Measurements from ENCODE around the gene HBQ1.
A peak's percentile ranks its signal among the peaks of the same experiment; 100 is the strongest.
"Not testable (repeated sequence)": the region's sequence is repeated elsewhere in the genome, so short reads cannot be mapped to it uniquely, and the experiment has no call there.

The HBQ1 gene

GRCh38 chr16:189604-190186 is 9.4 kb downstream of the HBQ1 start:
- H3K4me3 ChIP-seq (ENCODE audit: low read length) = no peak overlapping the region
- no peak for DNase-seq (ENCODE audit: low read depth, low spot score)

GRCh38 chr16:191831-192230 is 11.6 kb downstream of the HBQ1 start:
- H3K4me3 ChIP-seq (ENCODE audit: low read length) = no peak overlapping the region
- DNase-seq (ENCODE audit: low read depth, low spot score) = no peak

DNA sequence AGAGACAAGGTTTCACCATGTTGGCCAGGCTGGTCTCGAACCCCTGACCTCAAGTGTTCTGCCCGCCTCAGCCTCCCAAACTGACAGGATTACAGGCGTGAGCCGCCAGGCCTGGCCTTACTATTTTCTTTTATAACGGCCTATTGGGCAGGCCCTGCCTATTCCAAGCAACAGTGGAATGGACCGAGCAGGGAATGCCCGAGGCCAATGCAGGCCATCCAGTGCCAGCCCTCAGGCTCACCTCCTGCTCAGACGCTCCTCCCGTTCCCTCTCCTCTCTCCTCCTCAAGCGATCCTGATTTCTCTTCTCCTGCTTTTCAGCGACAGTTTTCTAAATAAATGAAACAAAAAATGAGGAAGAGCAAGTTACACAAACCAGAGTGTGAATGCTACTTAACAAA is 12.4 kb downstream of the HBQ1 start:
- no peak overlapping the region for H3K4me3 ChIP-seq (ENCODE audit: low read length)
- no peak for DNase-seq (ENCODE audit: low read depth, low spot score)

DNA sequence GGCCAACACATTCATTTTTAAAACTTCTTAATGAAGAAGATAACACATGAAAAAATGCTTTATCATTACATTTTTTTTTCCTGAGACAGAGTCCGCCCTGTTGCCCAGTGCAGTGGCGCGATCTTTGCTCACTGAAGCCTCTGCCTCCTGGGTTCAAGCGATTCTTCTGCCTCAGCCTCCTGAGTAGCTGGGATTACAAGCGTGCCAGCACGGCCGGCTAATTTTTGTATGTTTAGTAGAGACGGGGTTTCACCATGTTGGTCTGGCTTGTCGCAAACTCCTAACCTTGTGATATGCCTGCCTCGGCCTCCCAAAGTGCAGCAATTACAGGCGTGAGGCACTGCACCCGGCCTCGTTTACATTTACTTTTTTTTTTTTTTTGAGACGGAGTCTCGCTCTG is 13.2 kb downstream of the HBQ1 start:
- DNase-seq (ENCODE audit: low read depth, low spot score) = no peak
- H3K4me3 ChIP-seq (ENCODE audit: low read length) = no peak overlapping the region

GRCh38 chr16:194516-194915 is 14.3 kb downstream of the HBQ1 start:
- DNase-seq (ENCODE audit: low read depth, low spot score) = no peak
- no peak overlapping the region for H3K4me3 ChIP-seq (ENCODE audit: low read length)

DNA sequence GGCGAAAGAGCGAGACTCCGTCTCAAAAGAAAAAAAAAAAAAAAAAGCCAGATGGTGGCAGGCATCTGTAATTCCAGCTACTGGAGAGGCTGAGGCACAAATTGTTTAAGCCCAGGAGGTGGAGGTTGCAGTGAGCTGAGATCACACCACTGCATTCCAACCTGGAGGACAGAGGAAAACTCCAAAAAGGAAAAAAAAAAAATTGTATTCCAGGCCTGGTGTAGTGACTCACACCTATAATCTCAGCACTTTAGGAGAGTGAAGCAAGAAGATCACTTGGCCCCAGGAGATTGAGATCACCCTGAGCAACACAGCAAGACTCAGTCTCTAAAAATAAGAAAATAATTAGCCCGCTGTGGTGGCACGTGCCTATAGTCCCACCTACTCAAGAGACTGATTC is 20.1 kb downstream of the HBQ1 start:
- no peak for DNase-seq (ENCODE audit: low read depth, low spot score)

DNA sequence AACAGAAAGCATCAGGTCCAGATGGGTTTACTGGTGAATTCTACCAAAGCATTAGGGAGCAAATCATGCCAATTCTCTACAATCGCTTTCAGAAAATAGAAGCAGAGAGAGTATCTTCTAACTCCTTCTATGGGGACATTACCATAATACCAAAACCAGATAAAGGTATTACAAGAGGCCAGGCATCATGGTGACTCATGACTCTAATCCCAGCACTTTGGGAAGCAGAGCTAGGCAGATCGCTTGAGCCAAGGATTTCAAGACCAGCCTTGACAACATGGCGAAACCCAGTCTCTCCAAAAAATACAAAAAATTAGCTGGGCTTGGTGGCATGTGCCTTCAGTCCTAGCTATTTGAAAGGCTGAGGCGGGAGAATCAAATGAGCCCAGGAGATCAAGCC is 23.0 kb downstream of the HBQ1 start:
- no peak for DNase-seq (ENCODE audit: low read depth, low spot score)
- H3K4me3 ChIP-seq (ENCODE audit: low read length) = no peak overlapping the region

More for the DNA sequence above, 20.1 kb downstream of the HBQ1 start:
- no peak overlapping the region for H3K4me3 ChIP-seq (ENCODE audit: low read length)

- DNase-seq (ENCODE audit: low read depth, low spot score); H3K4me3 ChIP-seq (ENCODE audit: low read length): not testable (repeated sequence)
These were observed 23.8 kb downstream of the HBQ1 start for GRCh38 chr16:204046-204445.

GRCh38 chr16:209359-209758 is 29.1 kb downstream of the HBQ1 start:
- DNase-seq (ENCODE audit: low read depth, low spot score); H3K4me3 ChIP-seq (ENCODE audit: low read length): not testable (repeated sequence)

DNA sequence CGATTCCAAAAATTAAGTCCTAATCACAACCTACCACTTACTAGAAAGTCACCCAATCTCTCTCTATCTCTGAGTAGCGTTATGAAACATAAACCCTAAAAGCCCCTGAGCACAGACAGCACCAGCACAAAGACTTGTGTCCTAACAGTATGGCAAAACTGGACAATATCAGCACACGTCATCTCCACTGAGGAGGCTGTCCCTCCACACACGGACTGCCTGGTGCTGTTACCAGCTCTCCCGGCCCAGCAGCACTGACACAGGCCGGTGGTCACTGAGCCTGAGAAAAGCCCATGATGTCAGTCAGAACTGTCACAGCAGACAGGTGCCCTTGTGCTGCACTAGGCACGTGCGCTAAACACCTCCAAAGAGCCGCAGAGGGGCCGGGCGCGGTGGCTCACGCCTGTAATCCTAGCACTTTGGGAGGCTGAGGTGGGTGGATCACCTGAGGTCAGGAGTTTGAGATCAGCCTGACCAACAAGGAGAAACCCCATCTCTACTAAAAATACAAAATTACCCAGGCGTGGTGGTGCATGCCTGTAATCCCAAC is 31.4 kb downstream of the HBQ1 start:
- DNase-seq (ENCODE audit: low read depth, low spot score); H3K4me3 ChIP-seq (ENCODE audit: low read length): not testable (repeated sequence)

- no peak overlapping the region for H3K4me3 ChIP-seq (ENCODE audit: low read length)
- no peak for DNase-seq (ENCODE audit: low read depth, low spot score)
These were observed 32.7 kb downstream of the HBQ1 start for GRCh38 chr16:212999-213398.

DNA sequence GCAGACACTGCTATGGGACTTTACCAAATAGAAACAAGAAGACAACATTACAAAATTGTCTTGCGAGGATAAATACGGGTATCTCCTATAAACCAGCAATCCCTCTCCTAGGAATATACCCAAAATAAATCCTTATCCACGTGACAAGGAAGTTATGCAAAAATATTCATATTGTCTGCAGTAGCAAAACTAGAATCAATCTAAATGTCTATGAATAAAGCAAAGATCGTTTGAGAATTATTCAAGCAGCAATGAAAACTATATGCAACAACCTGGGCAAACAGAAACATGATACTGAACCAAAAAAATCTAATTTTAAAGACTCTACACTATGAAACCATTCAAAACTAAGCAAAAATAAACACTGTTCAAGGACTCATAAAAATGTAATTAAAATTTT is 39.8 kb downstream of the HBQ1 start:
- DNase-seq (ENCODE audit: low read depth, low spot score) = no peak

GRCh38 chr16:228151-228851 is 48.0 kb downstream of the HBQ1 start:
- peak overlapping the region; percentile 98 for H3K4me3 ChIP-seq (ENCODE audit: low read length)
- peak; percentile 26 for DNase-seq (ENCODE audit: low read depth, low spot score)

More for the DNA sequence above, 39.8 kb downstream of the HBQ1 start:
- no peak overlapping the region for H3K4me3 ChIP-seq (ENCODE audit: low read length)

DNA sequence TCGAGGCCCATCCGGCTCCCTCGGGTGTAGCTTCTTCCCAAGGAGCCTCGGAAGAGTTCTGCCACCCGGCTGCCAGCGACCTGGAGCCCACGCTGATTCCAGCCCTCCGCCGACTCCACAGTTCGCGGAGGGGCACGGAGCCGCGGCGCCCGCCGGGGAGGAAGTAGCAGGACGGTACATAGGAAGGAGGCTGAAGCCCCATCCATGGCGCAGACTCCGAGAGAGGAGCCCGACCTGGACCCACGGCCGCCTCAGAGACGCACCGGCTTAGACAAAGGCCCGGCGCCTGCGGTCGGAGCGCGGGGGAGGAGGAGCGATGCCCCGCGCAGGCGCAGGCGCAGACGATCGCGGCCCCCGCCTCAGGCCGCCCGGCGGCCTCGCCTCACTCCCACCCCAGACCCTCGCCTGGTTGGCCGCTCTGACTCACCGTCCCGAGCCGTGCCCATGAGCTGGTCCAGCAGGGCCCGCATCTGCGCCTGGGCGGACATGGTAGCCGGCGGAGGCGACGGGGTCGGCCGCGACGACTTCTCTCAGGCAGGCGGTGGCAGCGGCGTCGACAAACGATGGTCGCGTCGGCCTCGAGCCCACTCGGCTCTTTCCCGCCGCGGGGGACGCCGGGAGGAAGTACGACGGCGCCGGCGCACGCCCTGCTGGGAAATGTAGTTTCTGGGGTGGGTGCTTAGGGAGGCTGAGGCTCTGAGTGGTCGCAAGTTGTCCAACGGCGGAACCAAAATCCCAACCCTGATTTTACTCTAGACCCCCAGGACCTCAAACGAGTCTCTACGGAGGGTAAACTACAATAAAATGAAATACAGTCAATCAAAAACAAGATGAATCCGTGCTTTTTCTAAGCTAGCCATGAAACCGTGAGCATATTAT is 48.8 kb downstream of the HBQ1 start, which contains the start of gene LUC7L:
LUC7L (minus strand) TSS at position 598 of the 879 bp plus-strand sequence; CDS start at position 488, 110 bp downstream.
- peak; percentile 81 for DNase-seq (ENCODE audit: low read depth, low spot score)
- H3K4me3 ChIP-seq (ENCODE audit: low read length) = peak within 1 kb of the TSS; percentile 98

DNA sequence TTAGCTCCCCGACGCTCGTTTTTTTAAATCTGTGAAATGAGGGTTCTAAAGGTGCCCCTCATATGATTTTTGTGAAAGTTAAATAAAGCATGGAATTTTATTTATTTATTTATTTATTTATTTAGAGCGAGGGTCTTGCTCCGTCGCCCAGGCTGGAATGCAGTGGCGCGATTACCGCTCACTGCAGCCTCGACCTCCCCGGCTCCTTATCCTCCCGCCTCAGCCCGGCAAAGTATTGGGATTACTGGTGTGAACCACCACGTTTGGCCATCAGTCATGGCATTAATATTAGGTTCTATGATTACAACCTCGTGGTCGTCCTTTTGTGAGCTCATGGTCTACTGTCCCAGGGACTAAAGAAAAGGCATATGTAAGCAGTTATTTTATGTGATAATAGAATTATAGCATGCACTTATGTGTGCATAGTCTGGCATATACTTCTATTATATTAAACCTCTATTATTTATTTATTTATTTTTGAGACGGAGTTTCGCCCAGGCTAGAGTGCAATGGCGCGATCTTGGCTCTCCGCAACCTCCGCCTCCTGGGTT is 49.5 kb downstream of the HBQ1 start:
- peak overlapping the region; percentile 98 for H3K4me3 ChIP-seq (ENCODE audit: low read length)

GRCh38 chr16:230351-230750 is 50.1 kb downstream of the HBQ1 start:
- H3K4me3 ChIP-seq (ENCODE audit: low read length); DNase-seq (ENCODE audit: low read depth, low spot score): not testable (repeated sequence)

More for the DNA sequence above, 49.5 kb downstream of the HBQ1 start:
- no peak for DNase-seq (ENCODE audit: low read depth, low spot score)

Data from Jurkat, Clone E6-1 (cell line).